Measurements from ENCODE around the gene C1QTNF4. TPM values are rescaled to one million over a fixed set of nuclear protein-coding genes. Genes with fewer than 3 reads are reported as not detected.
"Not testable (repeated sequence)": the region's sequence is repeated elsewhere in the genome, so short reads cannot be mapped to it uniquely, and the experiment has no call there.

Gene C1QTNF4
- not detected in 2 replicates for total RNA-seq (2014; rRNA removed; shearing (Covaris generic))

GRCh38 chr11:47593934-47594855, at the start of gene C1QTNF4:
C1QTNF4 (minus strand) TSS chr11:47594411; CDS start chr11:47590810, 3,601 bp downstream.
- DNase-seq (ENCODE audit: low read depth), result no peak

- peak; percentile 94 for DNase-seq (ENCODE audit: low read depth)
Observed at GRCh38 chr11:47642099-47642855, 48.1 kb upstream of the C1QTNF4 start, which contains the start of gene MTCH2. MTCH2 (minus strand) TSS chr11:47642559; CDS start chr11:47642465, 94 bp downstream.

- DNase-seq (ENCODE audit: low read depth), result no peak
Observed at GRCh38 chr11:47641600-47642098, 47.4 kb upstream of the C1QTNF4 start.

- not testable (repeated sequence) for DNase-seq (ENCODE audit: low read depth)
Observed at GRCh38 chr11:47640506-47640905, 46.3 kb upstream of the C1QTNF4 start.

- not testable (repeated sequence) for DNase-seq (ENCODE audit: low read depth)
Observed at GRCh38 chr11:47636331-47636730, 42.1 kb upstream of the C1QTNF4 start.

GRCh38 chr11:47631473-47631872, 37.3 kb upstream of the C1QTNF4 start:
- no peak for DNase-seq (ENCODE audit: low read depth)

- DNase-seq (ENCODE audit: low read depth), result no peak
Observed at GRCh38 chr11:47628026-47628425, 33.8 kb upstream of the C1QTNF4 start.

- no peak for DNase-seq (ENCODE audit: low read depth)
Observed at GRCh38 chr11:47626234-47626633, 32.0 kb upstream of the C1QTNF4 start.

GRCh38 chr11:47620836-47621378, 26.7 kb upstream of the C1QTNF4 start:
- no peak for DNase-seq (ENCODE audit: low read depth)

GRCh38 chr11:47617417-47617809, 23.2 kb upstream of the C1QTNF4 start:
- DNase-seq (ENCODE audit: low read depth), result peak; percentile 59

GRCh38 chr11:47616726-47617416, 22.7 kb upstream of the C1QTNF4 start:
- peak; percentile 52 for DNase-seq (ENCODE audit: low read depth)

- no peak for DNase-seq (ENCODE audit: low read depth)
Observed at GRCh38 chr11:47615249-47615648, 21.0 kb upstream of the C1QTNF4 start.

GRCh38 chr11:47611348-47611794, 17.2 kb upstream of the C1QTNF4 start:
- no peak for DNase-seq (ENCODE audit: low read depth)

GRCh38 chr11:47609675-47610074, 15.5 kb upstream of the C1QTNF4 start:
- DNase-seq (ENCODE audit: low read depth), result no peak

- peak; percentile 85 for DNase-seq (ENCODE audit: low read depth)
Observed at GRCh38 chr11:47607380-47607779, 13.2 kb upstream of the C1QTNF4 start.

- DNase-seq (ENCODE audit: low read depth), result no peak
Observed at GRCh38 chr11:47606731-47607130, 12.5 kb upstream of the C1QTNF4 start.

- DNase-seq (ENCODE audit: low read depth), result no peak
Observed at GRCh38 chr11:47605921-47606320, 11.7 kb upstream of the C1QTNF4 start.

- DNase-seq (ENCODE audit: low read depth), result no peak
Observed at GRCh38 chr11:47603295-47603694, 9.1 kb upstream of the C1QTNF4 start.

- no peak for DNase-seq (ENCODE audit: low read depth)
Observed at GRCh38 chr11:47599902-47600301, 5.7 kb upstream of the C1QTNF4 start.

- no peak for DNase-seq (ENCODE audit: low read depth)
Observed at GRCh38 chr11:47595967-47596366, 1.8 kb upstream of the C1QTNF4 start.

GRCh38 chr11:47595029-47595428, 818 bp upstream of the C1QTNF4 start:
- no peak for DNase-seq (ENCODE audit: low read depth)
